HG03571 (cell line): ENCODE results near the gene R3HDM2.
"Not testable (repeated sequence)": the region's sequence is repeated elsewhere in the genome, so short reads cannot be mapped to it uniquely, and the experiment has no call there.

Source experiments
- ATAC-seq: cut with Tn5 transposase; IDR thresholded peaks from one replicate; pipeline ENCODE4 v1.9.1; 2021; ENCODE audit not compliant: unreplicated experiment

The R3HDM2 gene

DNA sequence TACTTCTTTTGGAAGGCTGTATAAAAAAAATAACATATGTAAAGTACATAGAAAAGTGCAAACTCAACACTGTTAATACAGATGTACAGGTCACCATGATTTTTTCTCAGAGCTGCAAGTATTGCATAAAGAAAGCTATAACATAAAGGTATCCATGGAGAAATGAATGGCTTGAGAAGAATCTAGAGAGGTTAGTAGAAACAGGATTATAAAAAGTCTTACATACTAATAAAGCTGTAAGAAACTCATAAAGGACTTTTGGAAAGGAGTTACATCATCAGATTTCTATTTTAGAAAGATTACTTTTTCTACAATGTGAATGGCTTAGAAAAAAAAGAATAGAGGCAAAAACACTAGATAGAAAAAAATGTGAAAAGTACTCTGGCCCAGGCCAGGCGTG lies 46.4 kb downstream of the R3HDM2 start:
- no peak for ATAC-seq

DNA sequence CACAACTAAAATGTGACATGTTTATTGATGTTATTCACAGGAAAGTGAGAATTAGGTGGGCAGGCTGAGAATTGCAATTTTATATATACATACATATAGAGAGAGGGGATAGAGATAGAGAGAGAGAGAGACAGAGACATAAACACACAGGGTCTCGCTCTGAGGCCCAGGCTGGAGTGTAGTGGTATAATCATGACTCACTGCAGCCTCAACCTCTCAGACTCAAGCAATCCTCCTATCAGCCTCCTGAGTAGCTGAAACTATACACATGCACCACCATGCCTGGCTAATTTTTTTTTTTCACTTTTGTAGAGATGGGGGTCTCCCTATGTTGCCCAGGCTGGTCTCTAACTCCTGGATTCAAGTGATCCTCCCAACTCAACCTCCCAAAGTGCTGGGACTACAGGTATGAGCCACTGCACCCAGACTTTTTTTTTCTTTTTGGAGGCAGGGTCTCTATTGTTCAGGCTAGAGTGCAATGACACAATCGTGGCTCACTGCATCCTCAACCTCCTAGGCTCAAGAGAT lies 49.1 kb downstream of the R3HDM2 start:
- ATAC-seq, result no peak

DNA sequence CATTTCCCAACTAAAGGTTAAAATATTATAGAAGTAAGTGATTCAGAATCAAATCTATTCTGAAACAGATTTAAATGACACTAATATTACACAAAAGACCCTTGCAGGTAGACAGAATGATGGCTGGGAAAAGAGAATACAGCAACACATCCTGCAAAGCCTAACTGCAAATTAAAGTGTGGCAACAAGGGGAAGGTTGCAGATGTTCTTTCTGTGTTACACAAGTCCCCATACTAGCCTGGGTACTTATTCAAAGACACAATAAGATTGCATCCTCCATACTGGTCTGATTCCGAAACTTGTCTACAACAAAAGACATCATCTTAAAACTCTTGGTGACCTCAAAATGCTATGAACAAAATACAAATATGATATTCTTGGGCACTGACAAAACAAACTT lies 50.5 kb downstream of the R3HDM2 start:
- ATAC-seq, result no peak

DNA sequence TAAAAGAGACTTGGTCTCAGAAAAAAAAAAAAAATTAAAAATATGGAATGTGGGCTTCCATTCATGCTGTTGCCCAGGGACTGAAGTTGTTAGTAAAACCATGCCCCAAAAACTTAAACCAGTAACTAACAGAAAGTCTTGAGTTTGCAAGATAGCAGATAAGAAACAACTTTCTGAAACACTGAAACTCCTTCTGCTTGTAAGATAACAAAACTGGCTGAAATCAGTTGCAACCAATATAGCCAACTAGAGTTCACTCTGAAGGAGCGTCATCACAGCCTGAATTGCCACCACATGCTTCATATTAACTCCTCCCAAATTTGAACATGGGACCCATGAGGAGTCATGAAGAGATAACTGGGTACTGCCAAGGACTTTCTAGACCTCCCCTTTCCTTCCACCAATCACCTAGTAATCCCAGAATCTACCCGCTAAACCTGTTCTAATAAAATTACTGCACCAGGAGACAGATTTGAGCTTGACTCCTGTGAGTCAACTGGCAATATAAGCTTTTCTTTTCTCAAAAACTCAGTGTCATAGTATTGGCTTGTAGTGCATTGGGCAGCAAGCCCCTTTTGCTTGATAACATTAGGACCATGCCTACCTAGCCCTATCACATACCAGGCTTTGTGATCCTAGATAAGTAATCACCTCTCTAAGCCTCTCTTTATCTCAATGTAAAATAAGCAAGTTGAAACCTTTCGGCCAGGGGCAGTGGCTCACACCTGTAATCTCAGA lies 53.6 kb downstream of the R3HDM2 start:
- no peak for ATAC-seq

DNA sequence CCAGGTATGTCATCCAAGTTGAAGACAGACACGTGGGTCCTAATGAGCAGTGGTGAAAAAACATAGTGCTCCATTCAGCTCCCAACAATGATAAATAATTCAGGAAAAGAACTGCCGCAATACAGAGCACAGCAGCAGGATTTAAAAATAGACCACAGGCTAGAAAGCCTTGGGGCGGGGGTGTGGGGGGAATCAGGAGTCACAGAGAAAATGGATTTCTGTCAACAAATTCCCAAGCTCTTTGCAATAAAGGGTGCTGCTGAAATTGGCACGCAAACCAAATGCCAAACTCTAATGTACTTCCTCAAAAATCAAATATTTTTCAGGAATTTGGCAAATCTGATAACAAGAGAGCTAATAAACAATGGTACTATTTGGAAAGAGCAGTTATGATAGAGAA lies 58.6 kb downstream of the R3HDM2 start:
- ATAC-seq, result no peak

DNA sequence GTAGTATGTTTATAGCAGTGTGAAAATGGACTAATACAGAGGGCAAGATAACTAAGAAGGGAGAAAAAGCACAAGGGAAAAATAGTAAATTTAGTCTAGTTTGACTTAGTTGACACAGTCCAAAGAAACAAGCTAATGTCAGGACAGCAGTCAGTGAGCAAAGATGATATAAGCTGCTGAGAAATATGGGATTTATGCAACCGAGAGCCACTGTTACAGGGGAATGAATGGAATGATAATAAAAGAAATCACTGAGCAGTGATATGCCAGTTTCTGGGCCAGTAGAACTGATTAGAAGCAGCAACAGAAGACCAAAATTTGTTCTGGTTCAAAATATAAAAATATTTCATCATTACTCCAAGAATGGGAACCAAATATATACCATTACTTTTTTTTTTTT lies 60.1 kb downstream of the R3HDM2 start:
- ATAC-seq, result no peak

DNA sequence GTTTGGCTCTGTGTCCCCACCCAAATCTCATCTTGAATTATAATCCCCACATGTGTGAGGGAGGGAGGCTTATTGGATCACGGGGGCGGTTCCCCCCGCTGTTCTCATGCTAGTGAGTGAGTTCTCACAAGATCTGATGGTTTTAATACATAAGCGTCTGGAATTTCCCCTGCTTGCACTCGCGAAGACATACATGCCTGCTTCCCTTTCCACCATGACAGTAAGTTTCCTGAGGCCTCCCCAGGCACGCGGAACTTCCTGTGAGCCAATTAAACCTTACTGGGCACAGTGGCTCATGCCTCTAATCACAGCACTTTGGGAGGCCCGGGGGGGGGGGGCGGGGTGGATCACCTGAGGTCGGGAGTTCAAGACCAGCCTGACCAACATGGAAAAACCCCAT lies 60.8 kb downstream of the R3HDM2 start:
- ATAC-seq, result no peak

DNA sequence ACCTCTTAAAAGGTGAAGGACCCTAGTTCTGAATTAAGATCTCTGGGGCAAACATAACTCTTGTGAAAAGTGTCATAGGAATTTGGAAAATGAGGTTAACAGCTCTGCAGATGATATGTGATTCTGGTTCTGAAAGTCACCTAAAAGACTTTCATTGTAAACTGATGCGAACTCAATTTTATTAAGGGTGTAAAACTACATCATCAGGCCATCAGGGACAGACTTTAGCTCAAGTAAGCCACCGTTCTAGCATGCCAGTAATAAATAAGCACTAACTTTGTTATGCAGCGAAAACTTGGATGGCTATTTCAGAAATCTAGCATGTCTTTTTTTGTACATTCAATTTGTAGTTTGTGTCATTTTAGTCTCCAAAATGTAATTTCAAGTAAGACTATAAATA lies 61.6 kb downstream of the R3HDM2 start:
- no peak for ATAC-seq

DNA sequence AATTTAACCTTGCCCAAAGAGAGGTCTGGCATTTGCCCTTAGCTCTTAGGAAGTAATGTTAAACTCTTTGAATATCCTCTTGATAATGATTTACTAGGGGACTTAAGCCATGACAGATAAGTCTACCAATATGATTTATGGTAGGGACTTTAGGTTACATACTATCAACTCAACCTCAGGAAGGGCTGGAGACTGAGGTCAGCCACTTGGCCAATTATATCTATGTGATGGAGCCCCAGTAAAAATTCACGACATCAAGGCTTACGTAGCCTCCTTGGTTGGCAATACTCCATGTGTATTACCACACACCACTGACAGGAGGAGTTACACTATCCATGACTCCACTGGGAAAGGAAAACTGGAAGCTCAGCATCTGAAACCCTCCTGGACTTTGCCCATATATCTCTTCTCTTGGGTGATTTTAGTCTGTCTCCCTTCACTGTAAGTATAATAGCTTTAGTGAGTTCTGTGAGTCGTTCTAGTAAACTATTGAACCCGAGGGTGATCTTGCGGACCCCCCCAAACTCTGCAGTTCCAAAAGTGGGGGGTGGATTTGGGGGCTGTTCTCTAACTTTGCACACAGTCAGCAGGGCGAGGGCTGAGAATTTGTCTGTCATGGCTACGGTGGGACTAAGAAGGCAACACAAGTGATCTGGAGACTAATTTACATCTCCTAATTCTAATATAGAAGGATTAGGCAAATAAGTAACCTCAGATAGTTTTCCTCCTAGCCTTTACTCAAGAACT lies 62.3 kb downstream of the R3HDM2 start:
- no peak for ATAC-seq

DNA sequence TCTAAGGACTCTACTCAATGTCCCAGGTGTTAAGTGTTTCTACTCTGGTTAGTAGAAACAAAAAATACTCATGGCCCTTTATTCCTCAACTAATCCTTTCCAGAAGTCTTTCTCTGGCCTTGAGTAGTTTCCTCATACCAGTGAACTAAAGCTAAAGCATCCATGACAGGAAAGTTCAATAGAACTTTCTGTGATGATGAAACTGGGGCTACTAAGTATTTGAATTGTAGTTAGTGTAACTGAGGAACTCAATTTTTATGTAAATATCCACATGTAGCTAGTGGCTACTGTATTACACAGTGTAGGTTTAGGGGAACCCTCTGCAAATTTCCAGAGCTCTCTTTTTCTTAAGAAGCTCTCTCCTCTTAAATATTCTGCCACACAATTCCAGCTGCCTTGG lies 63.7 kb downstream of the R3HDM2 start:
- ATAC-seq, result no peak

DNA sequence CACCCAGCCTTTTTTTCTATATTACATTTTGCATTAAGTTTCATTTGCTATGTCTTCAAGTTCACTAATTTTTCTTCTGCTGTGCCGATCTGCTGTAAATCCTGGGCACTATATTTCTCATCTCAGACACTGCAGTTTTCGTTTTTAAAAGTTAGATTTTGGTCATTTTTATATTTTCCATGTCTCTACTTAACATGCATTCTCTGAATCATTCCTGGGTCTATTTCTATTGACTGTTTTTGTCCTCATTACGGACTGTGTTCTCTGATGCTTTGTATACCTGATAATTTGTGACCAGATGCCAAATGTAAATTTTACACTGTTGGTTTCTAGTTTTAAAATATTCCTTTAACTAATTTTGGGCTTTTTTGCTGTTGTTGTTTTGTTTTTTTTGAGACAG lies 64.5 kb downstream of the R3HDM2 start:
- no peak for ATAC-seq

DNA sequence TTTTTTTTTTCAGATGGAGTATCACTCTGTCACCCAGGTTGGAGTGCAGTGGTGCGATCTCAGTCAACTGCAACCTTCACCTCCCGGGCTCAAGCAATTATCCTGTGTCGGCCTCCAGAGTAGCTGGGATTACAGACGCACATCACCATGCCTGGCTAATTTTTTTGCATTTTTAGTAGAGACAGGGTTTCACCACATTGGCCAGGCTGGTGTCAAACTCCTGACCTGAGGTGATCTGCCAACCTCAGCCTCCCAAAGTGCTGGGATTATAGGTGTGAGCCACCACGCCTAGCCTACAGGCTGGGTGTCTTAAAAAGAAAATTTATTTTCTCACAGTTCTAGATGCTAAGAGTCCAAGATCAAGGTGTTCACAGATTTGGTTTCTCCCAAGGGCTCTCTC lies 66.7 kb downstream of the R3HDM2 start:
- not testable (repeated sequence) for ATAC-seq

DNA sequence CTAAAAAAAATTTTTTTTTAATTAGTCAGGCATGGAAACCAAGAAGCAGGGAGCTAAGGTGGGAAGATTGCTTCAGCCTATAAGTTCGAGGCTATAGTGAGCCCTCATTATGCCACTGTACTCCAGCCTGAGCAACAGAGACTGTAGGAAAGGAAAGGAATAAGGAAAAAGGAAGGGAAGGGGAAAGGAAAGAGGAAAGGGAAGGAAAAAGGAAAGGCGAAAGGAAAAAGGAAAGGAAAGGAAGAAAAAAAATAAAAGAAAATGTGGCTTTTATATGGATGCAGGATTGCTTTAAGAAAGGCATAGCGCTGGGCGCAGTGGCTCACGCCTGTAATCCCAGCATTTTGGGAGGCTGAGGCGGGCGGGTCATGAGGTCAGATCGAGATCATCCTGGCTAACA lies 70.4 kb downstream of the R3HDM2 start:
- ATAC-seq, result no peak

DNA sequence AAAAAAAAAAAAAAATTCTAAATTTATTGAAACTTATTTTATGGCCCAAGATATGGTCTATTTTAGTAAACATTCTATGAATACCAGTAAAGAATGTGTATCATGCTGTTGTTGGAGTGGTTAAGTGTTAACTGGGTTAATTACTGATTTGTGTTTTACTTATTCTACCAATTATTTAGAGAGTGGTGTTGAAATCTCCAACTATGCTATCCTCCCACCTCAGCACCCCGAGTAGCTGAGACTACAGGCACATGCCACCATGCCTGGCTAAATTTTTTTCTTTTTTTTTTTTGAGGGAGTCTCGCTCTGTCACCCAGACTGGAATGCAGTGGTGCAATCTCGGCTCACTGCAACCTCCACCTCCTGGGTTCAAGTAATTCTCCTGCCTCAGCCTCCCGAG lies 72.2 kb downstream of the R3HDM2 start:
- no peak for ATAC-seq

DNA sequence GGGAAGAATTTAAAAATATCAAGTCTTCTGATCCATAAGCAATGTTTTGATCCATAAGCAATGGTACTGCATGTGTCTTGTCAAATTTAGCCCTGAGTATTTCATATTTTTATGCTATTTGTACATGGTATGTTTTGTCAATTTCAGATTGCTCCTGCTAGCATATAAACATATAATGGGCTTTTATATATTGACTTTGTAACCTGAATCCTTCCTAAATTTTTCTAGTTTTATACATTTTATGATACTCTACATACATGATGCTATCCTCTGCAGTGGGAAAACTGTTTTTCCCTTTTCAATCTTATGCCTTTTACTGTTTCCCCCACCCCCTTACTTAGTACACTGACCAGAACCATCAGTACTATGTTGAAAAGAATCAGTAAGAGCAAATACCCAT lies 75.1 kb downstream of the R3HDM2 start:
- no peak for ATAC-seq

DNA sequence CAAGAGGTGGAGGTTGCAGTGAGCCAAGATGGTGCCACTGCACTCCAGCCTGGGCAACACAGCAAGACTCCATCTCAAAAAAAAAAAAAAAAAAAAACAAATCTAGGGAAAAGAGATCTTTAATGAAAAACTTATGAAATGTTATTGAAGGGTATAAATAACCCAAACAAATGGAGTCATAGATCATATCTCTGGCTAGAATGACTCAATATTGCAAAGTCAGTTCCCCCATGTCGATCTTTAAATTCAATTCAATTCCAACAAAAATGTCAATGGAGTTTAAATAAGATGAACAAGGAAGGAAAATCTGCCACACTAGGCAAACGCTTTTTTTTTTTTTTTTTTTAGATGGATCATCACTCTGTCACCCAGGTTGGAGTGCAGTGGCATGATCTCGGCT lies 78.7 kb downstream of the R3HDM2 start:
- ATAC-seq, result no peak

DNA sequence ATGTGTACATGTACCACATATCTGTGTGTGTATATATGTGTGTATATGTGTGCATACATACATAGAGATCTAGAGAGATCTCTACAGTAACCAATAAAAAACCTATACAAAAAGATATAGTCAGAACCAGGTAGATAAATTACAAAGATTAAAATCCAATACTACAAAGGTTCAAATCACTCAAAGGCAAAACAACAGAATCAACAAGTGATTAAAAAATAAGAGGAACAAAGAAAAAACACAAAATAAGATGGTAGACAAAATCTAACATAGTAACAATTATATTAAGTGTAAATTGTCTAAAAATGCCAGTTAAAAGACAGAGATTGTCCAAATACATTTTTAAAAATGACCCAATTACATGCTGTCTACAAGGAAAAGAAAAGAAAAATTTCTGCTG lies 83.6 kb downstream of the R3HDM2 start:
- no peak for ATAC-seq

DNA sequence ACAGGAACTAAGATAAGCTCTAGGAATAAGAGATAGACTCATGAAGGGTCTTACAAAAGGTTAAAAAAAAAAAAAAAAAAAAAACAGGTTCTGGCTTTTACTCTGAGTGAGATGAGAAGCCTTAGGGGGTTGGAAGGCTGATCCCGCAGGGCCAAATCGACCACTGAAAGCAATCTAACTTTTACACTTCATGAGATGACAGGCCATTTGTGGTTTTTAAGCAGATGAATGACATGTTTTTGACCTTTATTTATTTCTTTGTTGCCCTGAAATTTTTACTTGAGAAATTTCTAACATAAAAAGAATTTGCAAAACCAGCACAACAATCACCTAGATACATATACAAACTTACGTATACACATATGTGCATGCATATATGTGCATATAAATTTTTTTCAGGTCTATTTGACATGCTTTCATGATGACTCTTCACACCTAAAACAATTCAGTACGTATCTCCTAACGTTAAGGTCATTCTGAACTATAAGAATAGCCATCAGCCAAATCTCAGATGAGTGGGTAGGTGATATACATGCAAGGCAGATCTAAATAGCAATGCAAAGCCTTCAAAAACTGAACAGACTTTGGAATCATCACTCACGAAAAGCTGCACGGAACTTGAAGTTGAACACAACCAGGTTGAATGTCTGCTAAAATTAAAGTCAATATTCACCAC lies 87.0 kb downstream of the R3HDM2 start:
- ATAC-seq, result no peak

DNA sequence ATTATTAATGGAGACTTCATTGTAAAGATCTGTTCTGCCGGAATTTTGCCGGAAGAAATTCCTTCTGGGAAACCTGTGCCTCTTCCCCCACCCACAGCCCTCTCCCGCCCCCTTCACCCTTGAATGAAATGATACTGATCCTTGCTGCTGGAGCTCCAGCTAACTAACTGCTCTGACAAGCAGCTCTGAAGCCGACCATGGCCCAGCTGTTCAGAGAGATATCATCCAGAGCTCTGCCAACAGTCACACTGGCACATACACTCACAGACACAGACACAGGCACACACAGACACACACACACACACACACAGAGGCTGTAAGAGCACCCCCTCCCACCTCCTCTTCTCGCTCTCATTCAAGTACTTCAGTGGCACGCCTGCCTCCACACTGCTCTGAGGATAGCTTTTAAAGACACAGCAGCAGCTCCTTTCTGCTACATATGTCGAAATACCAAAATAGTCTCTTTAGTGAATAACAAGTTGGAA lies 88.6 kb downstream of the R3HDM2 start:
- no peak for ATAC-seq

DNA sequence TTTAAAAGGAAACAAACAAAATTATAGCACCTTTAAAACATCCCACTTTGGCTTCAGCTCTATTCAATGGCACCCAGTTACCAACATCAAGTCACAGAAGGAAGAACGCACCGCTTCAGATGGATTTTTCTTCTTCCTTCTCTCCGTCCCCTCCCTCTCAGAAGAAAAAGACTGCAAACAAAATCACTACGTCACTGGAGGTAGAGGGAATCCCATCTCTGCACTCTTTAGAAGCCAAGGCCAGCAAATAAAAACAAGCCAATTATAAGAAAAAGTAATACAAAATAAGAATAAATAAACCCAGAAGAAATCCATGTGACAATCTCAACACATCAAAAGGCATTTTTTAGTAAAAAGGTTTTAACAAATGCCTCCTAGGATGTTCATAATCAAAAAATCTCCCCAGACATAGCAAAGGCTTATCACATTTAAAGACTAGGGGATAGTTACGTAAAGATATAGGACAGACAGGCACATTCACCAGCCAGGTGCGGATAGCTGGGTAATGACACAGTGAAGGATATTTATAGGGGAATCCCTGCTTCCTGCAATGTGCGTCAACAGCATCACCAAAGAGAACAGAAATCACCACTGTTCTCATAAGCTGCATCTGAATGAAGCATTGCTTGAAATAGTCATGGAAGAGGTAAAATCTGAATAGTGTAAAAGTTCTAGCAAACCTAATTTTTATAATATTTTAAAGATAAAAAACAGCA lies 89.4 kb downstream of the R3HDM2 start:
- ATAC-seq, result no peak

DNA sequence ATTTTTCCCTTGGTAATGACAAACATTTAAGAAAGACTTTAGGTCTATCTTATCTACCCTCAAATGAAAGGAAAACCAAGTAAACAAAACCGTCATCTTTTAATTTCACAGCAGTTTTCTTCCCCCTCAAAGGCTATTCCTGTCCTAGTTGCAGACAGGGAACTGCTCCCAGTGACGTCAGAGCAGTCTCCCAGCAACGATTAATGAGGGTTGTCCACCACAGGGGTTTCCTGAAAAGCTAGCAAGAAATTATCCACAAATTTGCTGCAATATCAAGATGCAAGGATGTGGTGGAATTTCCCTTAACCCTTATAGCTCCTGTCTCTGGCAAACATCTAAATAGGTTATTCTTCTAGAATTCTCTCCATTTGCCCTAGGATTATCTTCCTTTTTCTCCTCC lies 90.7 kb downstream of the R3HDM2 start:
- no peak for ATAC-seq
